Caco-2 (cell line): ENCODE measurements around the gene TEN1. TPM values are rescaled to one million over a fixed set of nuclear protein-coding genes. Genes with fewer than 3 reads are reported as not detected.
A peak's percentile ranks its signal among the peaks of the same experiment; 100 is the strongest.

Source experiments
- BruUV-seq: library from RNA; stranded (reverse); fragments of 400-500 nt; replicated peaks from 2 replicates; lab custom pipeline; 2021; lab: Mats Ljungman, UMichigan
- CTCF ChIA-PET: fragments of 300-600 bp; sonication (Branson Sonifier 250); formaldehyde crosslinking; loops from one replicate; lab custom pipeline; 2022; ENCODE audit warnings: antibody characterized with exemption; lab: Charles Lee
- POLR2A ChIA-PET: fragments of 300-600 bp; sonication (Branson Sonifier 250); formaldehyde crosslinking; loops from one replicate; lab custom pipeline; 2022; ENCODE audit warnings: antibody characterized with exemption; lab: Charles Lee
- DNase-seq, 2 experiments: peaks; one replicate each; pipeline versions ENCODE4 v3.0.0 to v3.0.0-alpha.2; 2020 to 2022
- H3K27me3 ChIP-seq: replicated peaks from 2 replicates; pipeline ENCODE4 v1.6.0; 2011; ENCODE audit warnings: low read length; ENCODE audit not compliant: control insufficient read depth, insufficient read depth
- H3K36me3 ChIP-seq: 2 replicates; pipeline ENCODE4 v1.5.1; 2011; ENCODE audit warnings: low read length; ENCODE audit not compliant: control insufficient read depth, insufficient read depth
- H3K4me1 ChIP-seq: fragments of 250-450 bp; sonication (Bioruptor Pico); 2 replicates; pipeline ENCODE4 v1.5.1; 2020; ENCODE audit warnings: mild to moderate bottlenecking
- H3K4me3 ChIP-seq: 2 replicates; pipeline ENCODE4 v1.5.1; 2011; ENCODE audit warnings: low read depth, mild to moderate bottlenecking, control low read depth, low read length
- H3K9me3 ChIP-seq: fragments of 250-450 bp; sonication (Bioruptor Pico); 2 replicates; pipeline ENCODE4 v1.5.1; 2020; ENCODE audit warnings: mild to moderate bottlenecking, moderate library complexity
- H3K27ac Mint-ChIP-seq: one replicate; pipeline ENCODE4 v1.8.0; 2022; ENCODE audit warnings: mixed read lengths; ENCODE audit not compliant: unreplicated experiment
- H3K27me3 Mint-ChIP-seq: one replicate; pipeline ENCODE4 v1.8.0; 2022; ENCODE audit warnings: mixed read lengths; ENCODE audit not compliant: insufficient read depth, unreplicated experiment
- H3K36me3 Mint-ChIP-seq: one replicate; pipeline ENCODE4 v1.8.0; 2022; ENCODE audit warnings: mild to moderate bottlenecking, mixed read lengths; ENCODE audit not compliant: insufficient read depth, unreplicated experiment
- H3K4me1 Mint-ChIP-seq: one replicate; pipeline ENCODE4 v1.8.0; 2022; ENCODE audit warnings: low read depth, mixed read lengths; ENCODE audit not compliant: unreplicated experiment
- H3K4me3 Mint-ChIP-seq: one replicate; pipeline ENCODE4 v1.8.0; 2022; ENCODE audit warnings: mild to moderate bottlenecking, moderate library complexity, mixed read lengths; ENCODE audit not compliant: unreplicated experiment
- H3K9me3 Mint-ChIP-seq: one replicate; pipeline ENCODE4 v1.8.0; 2022; ENCODE audit warnings: mixed read lengths; ENCODE audit not compliant: unreplicated experiment
- intact Hi-C: fragments of 100-400 bp; cut with micrococcal nuclease; formaldehyde crosslinking; loops from one replicate; pipeline ENCODE4 v1.10.0; 2022; ENCODE audit not compliant: unreplicated experiment
- total RNA-seq: library from RNA; stranded (reverse); gene quantifications from 2 replicates; pipeline ENCODE4 v1.2.3, GENCODE V29; 2022
- TF ChIP-seq, protein P1 (sequence below), 2 experiments: fragments of 200-600 bp in 1 of 2; IDR thresholded peaks; 1 replicate in 1 of 2; 2 replicates in 1 of 2; pipeline versions ENCODE4 v1.5.1 to v1.8.0; 2011 to 2022; ENCODE audit warnings: antibody characterized with exemption in 1 of 2, control low read depth in 1 of 2, inconsistent platforms in 1 of 2, low read depth in 1 of 2, low read length in 1 of 2, mild to moderate bottlenecking in 1 of 2, moderate library complexity in 1 of 2; ENCODE audit not compliant: insufficient read depth in 1 of 2, severe bottlenecking in 1 of 2, unreplicated experiment in 1 of 2

TEN1 gene
- total RNA-seq, 1 experiment from 2014 or later: 20.3 TPM

DNA sequence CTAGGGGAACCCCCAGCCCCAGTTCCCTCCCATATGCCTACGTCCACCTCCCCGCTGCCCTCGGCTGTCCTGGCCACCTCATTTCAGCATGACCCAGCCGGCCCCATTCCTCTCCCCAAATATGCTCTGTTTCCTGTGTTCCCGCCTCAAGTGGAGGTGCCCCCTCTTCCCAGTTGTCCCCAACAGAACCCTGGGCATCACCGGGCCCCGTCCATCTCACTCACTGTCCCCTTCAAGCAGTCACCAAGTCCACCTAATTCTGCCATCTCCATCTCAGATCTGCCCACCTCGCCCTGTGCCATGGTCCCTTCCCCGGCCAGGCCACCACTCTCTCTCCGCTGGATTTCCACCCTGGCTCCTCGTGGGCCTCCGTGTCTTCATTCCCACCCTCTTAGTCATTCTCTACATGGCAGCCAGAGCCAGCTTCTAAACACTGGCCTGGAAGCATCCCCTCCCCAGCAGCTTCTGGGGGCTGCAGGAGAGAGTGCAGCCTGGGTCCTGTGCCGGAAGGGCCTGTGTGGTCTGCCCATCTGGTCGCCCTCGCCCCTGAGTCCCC lies 34.4 kb downstream of the TEN1 start:
- no TSS peak for BruUV-seq
- TF ChIP-seq, protein P1, sequence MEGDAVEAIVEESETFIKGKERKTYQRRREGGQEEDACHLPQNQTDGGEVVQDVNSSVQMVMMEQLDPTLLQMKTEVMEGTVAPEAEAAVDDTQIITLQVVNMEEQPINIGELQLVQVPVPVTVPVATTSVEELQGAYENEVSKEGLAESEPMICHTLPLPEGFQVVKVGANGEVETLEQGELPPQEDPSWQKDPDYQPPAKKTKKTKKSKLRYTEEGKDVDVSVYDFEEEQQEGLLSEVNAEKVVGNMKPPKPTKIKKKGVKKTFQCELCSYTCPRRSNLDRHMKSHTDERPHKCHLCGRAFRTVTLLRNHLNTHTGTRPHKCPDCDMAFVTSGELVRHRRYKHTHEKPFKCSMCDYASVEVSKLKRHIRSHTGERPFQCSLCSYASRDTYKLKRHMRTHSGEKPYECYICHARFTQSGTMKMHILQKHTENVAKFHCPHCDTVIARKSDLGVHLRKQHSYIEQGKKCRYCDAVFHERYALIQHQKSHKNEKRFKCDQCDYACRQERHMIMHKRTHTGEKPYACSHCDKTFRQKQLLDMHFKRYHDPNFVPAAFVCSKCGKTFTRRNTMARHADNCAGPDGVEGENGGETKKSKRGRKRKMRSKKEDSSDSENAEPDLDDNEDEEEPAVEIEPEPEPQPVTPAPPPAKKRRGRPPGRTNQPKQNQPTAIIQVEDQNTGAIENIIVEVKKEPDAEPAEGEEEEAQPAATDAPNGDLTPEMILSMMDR (IDR thresholded peaks at IDR 0.05; ENCODE audit: insufficient read depth in 1 of 2, low read depth in 1 of 2, low read length in 1 of 2, severe bottlenecking in 1 of 2, unreplicated experiment in 1 of 2): no peak
- H3K4me1 Mint-ChIP-seq: peaks cover 12% of the 10 kb centered on the region
- H3K4me3 ChIP-seq: no peak overlapping the region
- H3K9me3 ChIP-seq: no peaks in the 10 kb centered on the region
- CTCF ChIA-PET: interaction anchor here (0.6 to 2.2 kb wide), 26 partner anchors 10 to 395 kb away, joined by 3 to 27 read pairs (median 4); partner anchors contain the start of genes FBF1, GALR2 and MRPL38
- peaks cover 6% of the 10 kb centered on the region for H3K9me3 Mint-ChIP-seq
- no peaks in the 10 kb centered on the region for H3K27me3 Mint-ChIP-seq
- no peak overlapping the region for H3K4me3 Mint-ChIP-seq
- no peak for DNase-seq
- POLR2A ChIA-PET: interaction anchor here (0.6 kb wide), 1 partner anchor 116 kb away, joined by 5 read pairs; no protein-coding TSS in a partner anchor
- H3K4me1 ChIP-seq: peaks cover 11% of the 10 kb centered on the region
- H3K27ac Mint-ChIP-seq: no peak overlapping the region
- intact Hi-C loops: loop anchor here (5.0 kb wide), 1 partner anchor 264 kb away; no protein-coding TSS in a partner anchor
- peaks cover 4% of the 10 kb centered on the region for H3K36me3 Mint-ChIP-seq
- H3K36me3 ChIP-seq: no peaks in the 10 kb centered on the region
- H3K27me3 ChIP-seq: no peaks in the 10 kb centered on the region

DNA sequence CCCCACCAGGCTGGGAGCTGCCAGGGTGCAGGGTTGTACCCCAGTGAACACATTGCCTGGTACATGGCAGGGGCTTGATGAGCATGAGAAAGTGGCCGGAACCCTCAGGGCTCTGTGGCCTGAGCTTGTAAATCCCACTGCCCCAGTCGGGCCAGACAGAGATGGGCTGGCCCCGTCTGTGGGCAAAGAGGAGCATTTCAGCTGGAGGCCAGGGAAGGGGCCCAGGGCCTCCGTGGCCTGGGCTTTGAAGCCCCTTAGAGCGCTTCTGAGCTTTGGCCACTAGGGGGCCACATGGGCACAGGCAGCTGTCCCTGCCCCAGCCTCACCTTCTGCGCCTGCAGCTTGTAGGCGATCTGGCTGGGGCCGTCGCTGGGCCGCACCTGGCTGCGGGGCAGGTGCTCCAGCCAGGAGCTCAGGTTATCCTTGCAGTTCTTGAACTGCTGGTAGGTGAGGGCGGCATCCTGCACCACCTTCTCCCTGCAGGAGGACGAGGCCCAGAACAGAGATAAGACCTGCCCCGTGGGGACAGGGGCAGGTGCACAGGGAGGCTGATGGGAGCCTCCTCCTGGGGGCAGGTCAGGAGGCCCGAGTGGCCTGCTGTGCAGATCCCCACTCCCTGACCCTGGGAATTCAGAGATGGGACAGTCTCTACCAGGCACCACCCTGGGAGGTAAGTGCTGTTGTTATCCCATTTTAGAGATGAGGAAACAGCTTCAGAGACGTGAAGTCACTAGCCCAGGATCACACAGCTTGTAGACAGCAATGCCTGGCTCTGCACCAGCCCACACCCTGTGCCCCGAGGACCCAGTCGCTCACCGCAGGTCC lies 35.3 kb downstream of the TEN1 start:
- TF ChIP-seq, protein P1 (IDR thresholded peaks at IDR 0.05; ENCODE audit: insufficient read depth in 1 of 2, low read depth in 1 of 2, low read length in 1 of 2, severe bottlenecking in 1 of 2, unreplicated experiment in 1 of 2): peak; percentile 97
- Mint-ChIP-seq H3K4me1 (peaks cover 12% of the 10 kb centered on the region), H3K36me3 (peaks cover 4% of the 10 kb centered on the region), H3K27ac (no peak overlapping the region), H3K27me3 (no peaks in the 10 kb centered on the region), H3K4me3 (no peak overlapping the region), H3K9me3 (peaks cover 6% of the 10 kb centered on the region)
- Histone ChIP-seq H3K4me1 (peaks cover 11% of the 10 kb centered on the region), H3K9me3 (no peaks in the 10 kb centered on the region), H3K27me3 (no peaks in the 10 kb centered on the region), H3K36me3 (no peaks in the 10 kb centered on the region), H3K4me3 (no peak overlapping the region)
- intact Hi-C loops: loop anchor here (1.0 to 5.0 kb wide), 5 partner anchors 14 to 263 kb away; no protein-coding TSS in a partner anchor
- ChIA-PET POLR2A (interaction anchor here (0.6 to 1.0 kb wide), 3 partner anchors 15 to 155 kb away, joined by 3 read pairs; no protein-coding TSS in a partner anchor), CTCF (interaction anchor here (0.6 to 2.2 kb wide), 37 partner anchors 9 to 394 kb away, joined by 3 to 27 read pairs (median 4); partner anchors contain the start of genes EVPL, FBF1, GALR2 and MRPL38)
- no TSS peak for BruUV-seq
- DNase-seq: peak; percentile 88 to 92

- CTCF ChIA-PET: interaction anchor here (0.6 to 2.2 kb wide), 27 partner anchors 9 to 286 kb away, joined by 3 to 27 read pairs (median 5); partner anchors contain the start of genes EVPL, GALR2, MRPL38 and UBALD2
- Histone ChIP-seq H3K36me3 (no peaks in the 10 kb centered on the region), H3K27me3 (no peaks in the 10 kb centered on the region), H3K4me3 (no peak overlapping the region), H3K9me3 (no peaks in the 10 kb centered on the region), H3K4me1 (peaks cover 11% of the 10 kb centered on the region)
- H3K27me3 Mint-ChIP-seq: no peaks in the 10 kb centered on the region
- no TSS peak for BruUV-seq
- intact Hi-C loops: loop anchor here (1.0 to 5.0 kb wide), 5 partner anchors 14 to 262 kb away; no protein-coding TSS in a partner anchor
- no peak overlapping the region for H3K4me3 Mint-ChIP-seq
- no peaks in the 10 kb centered on the region for H3K9me3 Mint-ChIP-seq
- DNase-seq: no peak
- POLR2A ChIA-PET: interaction anchor here (0.6 to 1.0 kb wide), 3 partner anchors 15 to 154 kb away, joined by 3 read pairs; no protein-coding TSS in a partner anchor
- no peak overlapping the region for H3K27ac Mint-ChIP-seq
- H3K4me1 Mint-ChIP-seq: peaks cover 16% of the 10 kb centered on the region
- TF ChIP-seq, protein P1 (IDR thresholded peaks at IDR 0.05; ENCODE audit: insufficient read depth in 1 of 2, low read depth in 1 of 2, low read length in 1 of 2, severe bottlenecking in 1 of 2, unreplicated experiment in 1 of 2): no peak
- peaks cover 8% of the 10 kb centered on the region for H3K36me3 Mint-ChIP-seq
Observed at GRCh38 chr17:76014925-76015261, 35.9 kb downstream of the TEN1 start.
